Thymus (tissue), 11 donors: ENCODE measurements around the gene ASPG. TPM values are rescaled to one million over a fixed set of nuclear protein-coding genes. Genes with fewer than 3 reads are reported as not detected.

ENCODE experiments used
- DNase-seq, 9 donors: peaks; one replicate each; pipeline ENCODE4 v3.0.0-alpha.2; 2013; ENCODE audit warnings: low spot score in 9 of 9, low read depth in 6 of 9, missing footprints in 1 of 9
- H3K27ac ChIP-seq, 2 donors: one replicate each; pipeline ENCODE4 v1.5.1; 2013; ENCODE audit warnings: control low read depth in 1 of 2, low read depth in 1 of 2, low read length in 1 of 2, mild to moderate bottlenecking in 1 of 2, moderate library complexity in 1 of 2
- H3K27me3 ChIP-seq, 2 donors: one replicate each; pipeline ENCODE4 v1.5.1; 2013; ENCODE audit warnings: low read length in 1 of 2; ENCODE audit not compliant: control insufficient read depth in 2 of 2, insufficient read depth in 1 of 2
- H3K36me3 ChIP-seq, 2 donors: one replicate each; pipeline ENCODE4 v1.5.1; 2013; ENCODE audit warnings: low read length in 1 of 2, mild to moderate bottlenecking in 1 of 2, moderate library complexity in 1 of 2; ENCODE audit not compliant: control insufficient read depth in 2 of 2, insufficient read depth in 2 of 2
- H3K4me1 ChIP-seq, 2 donors: one replicate each; pipeline ENCODE4 v1.5.1; 2013; ENCODE audit warnings: low read length in 2 of 2; ENCODE audit not compliant: control insufficient read depth in 2 of 2, insufficient read depth in 2 of 2
- H3K4me3 ChIP-seq, 2 donors: one replicate each; pipeline ENCODE4 v1.5.1; 2013; ENCODE audit warnings: low read length in 2 of 2, control low read depth in 1 of 2, mild to moderate bottlenecking in 1 of 2
- H3K9me3 ChIP-seq, 2 donors: one replicate each; pipeline ENCODE4 v1.5.1; 2013; ENCODE audit warnings: low read length in 1 of 2, mild to moderate bottlenecking in 1 of 2; ENCODE audit not compliant: control insufficient read depth in 2 of 2, insufficient read depth in 1 of 2
- WGBS: extraction: QIAGEN DNeasy Blood & Tissue Kit; methylation state at CpG from one replicate; pipeline ENCODE4 v1.1.7; 2013; 5-methylcytosine and 5-hydroxymethylcytosine counted together
- polyA plus RNA-seq: library from polyadenylated mRNA; stranded (reverse); fragments of 200-250 nt; gene quantifications from one replicate; pipeline ENCODE4 v1.2.3, GENCODE V29; 2013
- total RNA-seq: library from RNA; stranded (reverse); fragments of 120-200 nt; gene quantifications from one replicate; pipeline ENCODE4 v1.2.4, GENCODE V29; 2013
- donor health status: healthy.

Gene ASPG
- total and polyA plus RNA-seq, 2 donors: 0.24 to 5.5 TPM

DNA sequence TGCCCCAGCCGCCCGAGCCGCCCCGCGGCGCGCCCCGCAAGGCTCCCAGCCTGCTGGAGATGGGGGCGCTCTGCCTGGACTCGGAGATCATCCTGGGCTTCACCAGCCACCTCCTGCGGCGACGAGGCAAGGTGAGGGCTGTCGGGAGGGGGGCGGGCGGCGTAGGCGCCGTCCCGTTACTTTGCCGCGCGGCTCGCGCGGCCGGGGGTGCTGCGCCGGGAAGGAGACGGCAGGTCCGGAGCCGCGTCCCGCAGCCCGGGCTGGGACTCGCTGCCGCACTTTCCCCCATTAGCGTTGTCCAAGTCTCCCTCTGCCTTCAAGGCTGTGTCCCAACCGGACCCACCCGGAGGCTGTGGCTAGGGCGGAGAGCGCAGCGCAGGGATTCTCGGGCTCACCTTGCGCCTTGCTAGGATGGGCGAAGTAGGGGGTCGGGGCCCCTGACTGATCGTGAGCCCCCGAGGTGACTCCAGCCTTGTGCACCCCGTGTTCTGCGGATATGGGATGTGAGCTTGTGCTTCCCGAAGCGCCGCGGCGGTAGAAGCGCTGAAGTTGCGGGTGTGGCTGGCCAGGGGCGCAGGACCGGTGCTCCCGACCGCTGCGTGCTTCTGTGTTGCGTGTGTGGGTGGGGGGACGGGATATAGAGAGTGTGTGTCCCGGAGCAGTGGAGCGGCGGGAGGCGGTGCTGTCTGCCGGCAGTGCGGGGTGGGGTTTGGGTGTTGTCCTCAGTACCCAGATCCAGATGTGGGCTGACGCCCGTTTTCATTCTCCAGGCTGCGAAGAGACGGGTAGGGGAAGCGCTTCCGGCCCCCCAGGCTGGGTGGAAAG lies 51.2 kb downstream of the ASPG start:
- Histone ChIP-seq H3K9me3 (peaks cover 0 to 1% of the 10 kb centered on the region in 2 donors), H3K36me3 (no peaks in the 10 kb centered on the region), H3K27me3 (peaks cover 76 to 78% of the 10 kb centered on the region in 2 donors), H3K4me3 (peak overlapping the region in 1 of 2 donors; percentile 28), H3K27ac (no peak overlapping the region), H3K4me1 (peaks cover 0 to 7% of the 10 kb centered on the region in 2 donors)
- 5% methylated on average over 77 of the region's 77 CpGs for WGBS
- DNase-seq: no peak

DNA sequence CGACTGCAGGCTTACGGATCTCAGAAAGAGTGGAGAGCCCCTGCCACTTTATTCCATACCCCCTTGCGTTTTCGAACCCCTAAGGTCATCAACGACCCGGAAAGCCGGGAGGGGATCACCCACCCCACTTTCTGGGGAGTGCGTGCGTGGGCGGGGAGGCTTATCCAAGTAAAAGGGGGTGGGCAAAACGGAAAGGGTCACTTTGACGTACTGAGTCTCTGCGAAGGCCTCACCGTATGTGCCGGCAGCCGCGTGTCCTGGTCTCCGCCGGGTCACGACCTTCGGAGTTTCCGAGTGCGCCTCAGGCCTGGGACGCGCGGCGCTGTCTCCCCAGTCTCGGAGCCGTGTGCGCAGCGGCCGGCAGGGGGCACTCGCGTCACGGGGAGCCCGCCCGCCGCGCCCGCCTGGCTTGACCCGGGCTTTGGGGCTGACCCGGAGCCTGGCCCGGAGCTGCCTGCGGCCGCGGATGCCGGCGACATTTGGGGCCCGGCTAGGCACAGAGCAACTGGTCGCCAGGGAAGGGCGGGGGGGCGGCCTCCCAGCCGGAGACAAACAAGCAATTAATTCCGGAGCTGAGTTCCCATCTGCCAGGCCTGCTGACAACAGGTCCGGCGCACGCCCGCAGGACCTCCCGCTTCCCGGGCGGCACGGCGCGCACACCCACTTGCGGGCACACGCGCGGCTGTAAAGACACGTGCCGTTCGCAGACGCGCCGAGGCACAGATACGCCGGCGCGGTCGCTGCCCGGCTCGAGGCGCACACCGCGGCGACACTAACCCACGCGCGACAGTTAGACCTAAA lies 52.0 kb downstream of the ASPG start:
- Histone ChIP-seq H3K9me3 (peaks cover 0 to 1% of the 10 kb centered on the region in 2 donors), H3K27ac (no peak overlapping the region), H3K27me3 (peaks cover 73 to 76% of the 10 kb centered on the region in 2 donors), H3K4me3 (peak overlapping the region in 1 of 2 donors; percentile 43), H3K4me1 (peaks cover 0 to 7% of the 10 kb centered on the region in 2 donors), H3K36me3 (no peaks in the 10 kb centered on the region)
- peak in 4 of 9 donors; percentile 11 to 38 (median 22) for DNase-seq
- WGBS: 2% methylated on average over 88 of the region's 88 CpGs

DNA sequence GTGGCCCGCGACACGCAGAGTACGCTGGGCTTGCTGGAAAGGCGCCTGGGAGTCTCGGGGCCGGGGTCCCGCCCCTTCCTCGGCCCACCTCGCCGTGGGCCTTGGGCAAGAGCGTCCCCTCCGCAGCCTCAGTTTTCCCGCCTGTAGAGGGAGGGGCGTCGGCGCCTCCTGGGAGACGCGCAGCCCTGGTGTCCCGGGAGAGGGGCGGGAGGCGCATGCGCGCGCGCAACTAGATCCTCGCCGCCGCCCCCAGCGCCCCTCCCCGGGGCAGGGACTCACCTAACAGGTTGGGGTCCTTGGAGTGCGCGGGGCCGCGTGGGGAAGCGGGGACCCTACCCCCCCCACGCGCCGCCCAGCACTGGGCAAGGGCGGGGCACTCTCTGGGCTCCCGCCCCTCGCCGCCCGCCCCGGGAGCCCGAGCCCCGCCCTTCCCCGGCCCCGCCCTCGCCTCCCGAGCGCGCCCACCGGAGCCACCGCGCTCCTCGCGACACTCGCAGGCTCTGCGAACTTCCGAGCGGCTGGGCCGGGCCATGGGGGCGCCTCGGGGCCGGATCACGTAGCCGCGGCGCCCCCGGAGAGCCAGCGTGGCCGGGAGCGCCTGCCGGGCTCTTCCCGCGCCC lies 52.7 kb downstream of the ASPG start, which contains the start of gene KIF26A:
KIF26A (plus strand) TSS at position 490 of the 620 bp plus-strand sequence. CDS start 136 bp downstream, outside the sequence.
- Histone ChIP-seq H3K4me3 (peak within 1 kb of the TSS in 1 of 2 donors; percentile 43), H3K36me3 (no peaks in the 10 kb centered on the region), H3K27ac (no peak within 1 kb of the TSS), H3K9me3 (peaks cover 0 to 1% of the 10 kb centered on the region in 2 donors), H3K4me1 (peaks cover 0 to 7% of the 10 kb centered on the region in 2 donors), H3K27me3 (peaks cover 70 to 73% of the 10 kb centered on the region in 2 donors)
- peak in 1 of 9 donors; percentile 30 for DNase-seq
- WGBS: 2% methylated on average over 77 of the region's 77 CpGs

DNA sequence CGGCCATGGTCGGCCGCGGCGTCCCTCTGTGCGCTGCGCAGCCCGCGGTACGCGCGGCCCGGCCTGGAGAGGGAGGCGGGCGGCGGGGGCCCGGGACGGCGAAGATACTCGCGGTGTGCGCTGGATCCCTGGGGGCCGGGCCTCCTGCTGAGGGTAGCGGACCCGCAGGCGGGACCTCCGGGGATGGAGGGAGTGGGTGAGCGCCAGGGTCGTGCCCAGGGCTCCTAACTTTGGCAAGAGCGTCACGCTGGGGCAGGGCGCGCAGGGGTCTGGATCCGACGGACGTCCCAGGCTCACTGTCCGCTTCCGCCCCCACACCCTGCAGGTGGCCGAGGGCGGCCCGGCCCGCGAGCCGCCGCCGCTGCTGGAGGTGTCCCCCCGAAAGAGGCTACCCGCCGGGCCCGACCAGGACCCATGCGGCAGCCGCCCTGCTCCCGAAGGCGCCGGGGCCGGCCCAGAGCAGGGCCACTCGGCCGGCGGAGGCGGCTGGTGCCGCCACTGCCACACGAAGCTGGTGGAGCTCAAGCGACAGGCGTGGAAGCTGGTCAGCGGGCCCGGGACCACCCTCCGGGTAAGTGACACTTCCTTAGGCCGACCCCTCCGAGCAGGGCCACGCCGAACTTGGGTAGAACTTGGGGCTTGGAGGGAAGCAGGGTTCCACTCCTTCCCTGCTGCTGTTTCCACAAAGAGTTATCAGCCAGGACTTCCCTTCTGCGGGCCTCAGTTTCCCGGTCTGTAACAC lies 53.4 kb downstream of the ASPG start:
- no peaks in the 10 kb centered on the region for H3K36me3 ChIP-seq
- H3K27ac ChIP-seq: no peak overlapping the region
- peaks cover 65 to 68% of the 10 kb centered on the region in 2 donors for H3K27me3 ChIP-seq
- peaks cover 0 to 1% of the 10 kb centered on the region in 2 donors for H3K9me3 ChIP-seq
- WGBS: 4% methylated on average over 73 of the region's 73 CpGs
- peaks cover 0 to 7% of the 10 kb centered on the region in 2 donors for H3K4me1 ChIP-seq
- no peak for DNase-seq
- peak overlapping the region in 1 of 2 donors; percentile 43 for H3K4me3 ChIP-seq

DNA sequence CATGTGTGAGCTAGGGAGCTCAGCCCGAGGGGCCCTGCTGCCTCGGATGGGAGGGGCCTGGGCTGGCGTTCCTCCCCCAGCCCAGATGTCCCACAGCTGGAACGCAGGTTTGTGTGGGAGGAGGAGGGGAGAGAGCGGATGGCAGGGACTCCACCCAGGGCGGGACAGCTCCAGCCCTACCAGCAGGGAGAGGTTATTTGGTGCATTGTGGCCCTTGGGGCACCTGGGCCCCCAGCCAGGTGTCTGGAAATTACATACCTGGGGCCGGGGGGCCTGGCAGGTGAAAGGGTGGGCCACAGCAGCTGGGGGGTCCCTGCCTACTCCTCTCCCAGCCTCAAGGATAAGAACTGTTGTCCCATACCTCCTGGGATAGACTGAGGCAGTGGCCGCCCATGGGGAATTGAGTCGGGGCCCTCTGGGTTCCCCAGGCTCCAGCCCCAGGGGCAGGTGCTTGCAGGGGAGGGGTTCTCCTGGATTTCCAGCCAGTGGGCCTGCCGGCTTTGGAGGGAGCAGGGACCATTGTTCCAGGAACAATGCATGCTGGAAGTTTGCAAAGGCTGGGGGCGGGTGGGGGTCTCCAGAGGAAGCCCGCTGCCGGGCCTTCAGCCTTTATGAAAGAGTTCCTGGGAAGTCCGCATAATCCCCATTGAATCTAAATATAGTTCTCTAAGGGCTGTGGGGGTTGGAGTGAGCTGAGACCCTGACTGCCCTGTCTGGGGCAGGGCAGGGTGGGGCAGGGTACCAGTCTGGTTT lies 54.1 kb downstream of the ASPG start:
- no peak overlapping the region for H3K4me3 ChIP-seq
- 77% methylated on average over 14 of the region's 14 CpGs for WGBS
- no peak for DNase-seq
- H3K4me1 ChIP-seq: peaks cover 0 to 7% of the 10 kb centered on the region in 2 donors
- no peak overlapping the region for H3K27ac ChIP-seq
- H3K36me3 ChIP-seq: no peaks in the 10 kb centered on the region
- H3K9me3 ChIP-seq: peaks cover 0 to 1% of the 10 kb centered on the region in 2 donors
- peaks cover 58 to 64% of the 10 kb centered on the region in 2 donors for H3K27me3 ChIP-seq

DNA sequence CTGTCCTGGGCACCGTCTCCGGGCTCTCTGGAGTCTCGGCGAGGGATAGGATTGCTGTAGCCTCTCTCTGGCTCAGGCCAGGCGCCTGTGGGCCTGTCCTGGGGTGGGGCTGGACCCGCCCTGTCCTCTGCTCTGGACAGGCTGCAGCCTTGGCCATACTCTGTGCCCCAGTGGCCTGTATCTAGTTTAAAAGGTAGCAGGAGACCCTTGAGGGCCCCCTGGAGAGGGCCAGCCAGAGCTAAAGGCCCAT lies 54.6 kb downstream of the ASPG start:
- Histone ChIP-seq H3K27me3 (peaks cover 53 to 59% of the 10 kb centered on the region in 2 donors), H3K36me3 (no peaks in the 10 kb centered on the region), H3K4me1 (peaks cover 0 to 7% of the 10 kb centered on the region in 2 donors), H3K9me3 (peaks cover 0 to 1% of the 10 kb centered on the region in 2 donors), H3K4me3 (no peak overlapping the region), H3K27ac (no peak overlapping the region)
- no peak for DNase-seq
- 91% methylated on average over 6 of the region's 6 CpGs for WGBS

DNA sequence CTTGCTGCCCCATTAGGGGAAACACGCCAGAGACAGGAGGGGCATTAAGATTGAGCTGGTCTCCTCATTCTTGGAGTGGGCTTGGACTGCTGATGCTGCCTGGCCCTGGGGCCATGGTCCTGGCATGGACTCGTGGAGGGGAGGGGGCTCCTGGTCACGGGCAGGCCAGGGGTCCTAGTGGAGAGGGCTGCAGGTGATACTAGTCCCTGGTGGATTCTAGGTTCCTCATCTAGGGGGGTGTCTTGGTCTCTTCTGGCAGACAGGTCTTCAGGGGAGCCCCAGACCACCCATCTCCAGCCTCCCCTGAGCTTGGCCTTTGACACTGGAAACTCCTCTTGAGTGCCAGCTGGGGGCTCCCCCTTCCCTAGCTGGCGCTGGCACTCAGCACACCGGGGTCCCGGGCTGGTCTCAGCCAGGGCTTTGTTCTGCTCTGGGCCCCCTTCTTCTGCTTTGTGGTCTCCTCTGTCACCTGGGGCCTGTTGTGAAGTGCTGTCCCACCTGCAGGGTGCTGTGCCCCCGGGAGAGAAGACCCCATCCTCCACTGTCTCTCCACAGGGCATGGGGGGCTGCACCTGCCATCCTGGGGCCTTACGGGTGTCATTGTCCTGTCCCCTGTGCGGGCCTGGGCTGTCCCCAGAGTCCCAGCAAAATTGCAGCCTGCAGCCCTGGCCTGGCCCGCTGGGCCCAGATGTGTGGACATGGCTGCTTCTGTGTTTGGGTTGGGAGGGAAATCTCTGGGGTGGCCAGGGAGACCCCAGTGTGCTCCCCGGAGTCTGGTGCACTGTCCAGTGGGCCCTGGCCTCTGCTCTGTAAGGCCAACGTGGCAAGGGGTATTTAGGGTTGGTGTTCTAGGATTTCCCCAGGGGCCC lies 55.2 kb downstream of the ASPG start:
- peaks cover 47 to 53% of the 10 kb centered on the region in 2 donors for H3K27me3 ChIP-seq
- H3K36me3 ChIP-seq: no peaks in the 10 kb centered on the region
- H3K9me3 ChIP-seq: no peaks in the 10 kb centered on the region
- H3K27ac ChIP-seq: no peak overlapping the region
- H3K4me3 ChIP-seq: no peak overlapping the region
- no peak for DNase-seq
- WGBS: 92% methylated on average over 12 of the region's 12 CpGs
- H3K4me1 ChIP-seq: peaks cover 0 to 7% of the 10 kb centered on the region in 2 donors
